ENCODE results near the gene XPOT. TPM values are rescaled to one million over a fixed set of nuclear protein-coding genes. Genes with fewer than 3 reads are reported as not detected.
A peak's percentile ranks its signal among the peaks of the same experiment; 100 is the strongest.

XPOT gene
- total and polyA plus RNA-seq, 2 donors (not counting 1 experiment from before 2014, with no cell fraction given), result 11.7 to 48.8 TPM

- CTCF ChIA-PET, result interaction anchor here (0.6 kb wide), 1 partner anchor 205 kb away, joined by 3 read pairs; no protein-coding TSS in a partner anchor
- Histone ChIP-seq H3K79me2 (ENCODE audit: control insufficient read depth, insufficient read depth, low read length) (peaks cover 78% of the 10 kb centered on the region), H3K9me3 (ENCODE audit: control extremely low read depth in 1 of 3, control insufficient read depth in 2 of 3, insufficient read depth in 1 of 3, low read length in 2 of 3) (no peaks in the 10 kb centered on the region), H3K4me3 (ENCODE audit: control extremely low read depth in 1 of 5, extremely low read depth in 1 of 5, insufficient read depth in 1 of 5, low read depth in 2 of 5, low read length in 4 of 5) (no peak overlapping the region), H3K4me2 (replicated peaks; ENCODE audit: low read depth, low read length, poor library complexity, severe bottlenecking) (no peak overlapping the region), H4K20me1 (ENCODE audit: control insufficient read depth, insufficient read depth, low read length, poor library complexity, severe bottlenecking) (no peaks in the 10 kb centered on the region), H2AFZ (ENCODE audit: insufficient read depth, low read depth, low read length, poor library complexity, severe bottlenecking) (no peak overlapping the region), H3K36me3 (replicated peaks in 1 of 2; ENCODE audit: control extremely low read depth in 1 of 2, control insufficient read depth in 1 of 2, extremely low read depth in 1 of 2, insufficient read depth in 2 of 2, low read length in 1 of 2) (peaks cover 1 to 4% of the 10 kb centered on the region in 2 experiments), H3K4me1 (ENCODE audit: control insufficient read depth in 2 of 2, insufficient read depth in 2 of 2, low read length in 2 of 2) (peaks cover 12 to 20% of the 10 kb centered on the region in 2 donors), H3K27me3 (replicated peaks in 1 of 4; ENCODE audit: control extremely low read depth in 1 of 4, control insufficient read depth in 3 of 4, insufficient read depth in 4 of 4, low read length in 3 of 4) (no peaks in the 10 kb centered on the region), H3K27ac (ENCODE audit: low read length in 2 of 2) (peak overlapping the region in 1 of 2 donors; percentile 65), H3K9ac (ENCODE audit: low read length) (no peak overlapping the region)
- peaks cover 53% of the 10 kb centered on the region for H3K4me1 Mint-ChIP-seq
- H3K4me3 Mint-ChIP-seq, result no peak overlapping the region
- POLR2A ChIA-PET, result no interaction called here
- peak overlapping the region; percentile 62 for H3K27ac Mint-ChIP-seq
- intact Hi-C loops (cut with micrococcal nuclease), result no loop called here
- no peaks in the 10 kb centered on the region for H3K9me3 Mint-ChIP-seq (ENCODE audit: insufficient read depth)
- ATAC-seq (ENCODE audit: low read depth) (no peak), DNase-seq (no peak)
- H3K27me3 Mint-ChIP-seq, result no peaks in the 10 kb centered on the region
- no peak for TF ChIP-seq EZH2 (IDR thresholded peaks at IDR 0.05; ENCODE audit: borderline replicate concordance, insufficient read depth, low read depth, low read length, poor library complexity, severe bottlenecking)
- no peak for TF ChIP-seq CTCF (IDR thresholded peaks at IDR 0.05)
Measured at GRCh38 chr12:64456119-64456518, 51.9 kb downstream of the XPOT start.

GRCh38 chr12:64457032-64457431 is 52.8 kb downstream of the XPOT start:
- ChIA-PET CTCF (interaction anchor here (0.7 to 0.9 kb wide), 2 partner anchors 22 to 92 kb away, joined by 3 to 4 read pairs; no protein-coding TSS in a partner anchor), POLR2A (no interaction called here)
- Histone ChIP-seq H3K36me3 (replicated peaks in 1 of 2; ENCODE audit: control extremely low read depth in 1 of 2, control insufficient read depth in 1 of 2, extremely low read depth in 1 of 2, insufficient read depth in 2 of 2, low read length in 1 of 2) (peaks cover 6 to 9% of the 10 kb centered on the region in 2 experiments), H3K79me2 (ENCODE audit: control insufficient read depth, insufficient read depth, low read length) (peaks cover 76% of the 10 kb centered on the region), H3K27ac (ENCODE audit: low read length in 2 of 2) (peak overlapping the region in 1 of 2 donors; percentile 27), H3K9me3 (ENCODE audit: control extremely low read depth in 1 of 3, control insufficient read depth in 2 of 3, insufficient read depth in 1 of 3, low read length in 2 of 3) (no peaks in the 10 kb centered on the region), H2AFZ (ENCODE audit: insufficient read depth, low read depth, low read length, poor library complexity, severe bottlenecking) (no peak overlapping the region), H4K20me1 (ENCODE audit: control insufficient read depth, insufficient read depth, low read length, poor library complexity, severe bottlenecking) (no peaks in the 10 kb centered on the region), H3K9ac (ENCODE audit: low read length) (no peak overlapping the region), H3K27me3 (replicated peaks in 1 of 4; ENCODE audit: control extremely low read depth in 1 of 4, control insufficient read depth in 3 of 4, insufficient read depth in 4 of 4, low read length in 3 of 4) (no peaks in the 10 kb centered on the region), H3K4me1 (ENCODE audit: control insufficient read depth in 2 of 2, insufficient read depth in 2 of 2, low read length in 2 of 2) (peaks cover 9 to 17% of the 10 kb centered on the region in 2 donors), H3K4me2 (replicated peaks; ENCODE audit: low read depth, low read length, poor library complexity, severe bottlenecking) (no peak overlapping the region), H3K4me3 (ENCODE audit: control extremely low read depth in 1 of 5, extremely low read depth in 1 of 5, insufficient read depth in 1 of 5, low read depth in 2 of 5, low read length in 4 of 5) (no peak overlapping the region)
- DNase-seq (peak; percentile 11), ATAC-seq (ENCODE audit: low read depth) (no peak)
- no CpG with 5 or more reads among the region's 6 CpGs for WGBS (ENCODE audit: insufficient coverage)
- Mint-ChIP-seq H3K27ac (peak overlapping the region; percentile 10), H3K9me3 (ENCODE audit: insufficient read depth) (no peaks in the 10 kb centered on the region), H3K4me1 (peaks cover 47% of the 10 kb centered on the region), H3K4me3 (no peak overlapping the region), H3K27me3 (no peaks in the 10 kb centered on the region)
- intact Hi-C loops (cut with micrococcal nuclease), result no loop called here
- TF ChIP-seq CTCF (IDR thresholded peaks at IDR 0.05), result no peak
- no peak for TF ChIP-seq EZH2 (IDR thresholded peaks at IDR 0.05; ENCODE audit: borderline replicate concordance, insufficient read depth, low read depth, low read length, poor library complexity, severe bottlenecking)

All from B cell (primary cell).